SH-SY5Y (cell line): ENCODE results near the gene OCA2.

Experiments
- GATA2 ChIP-seq: IDR thresholded peaks from 2 replicates; pipeline ENCODE4 v1.6.1; 2011; ENCODE audit warnings: mild to moderate bottlenecking, low read depth, low read length
- GATA3 ChIP-seq: IDR thresholded peaks from 2 replicates; pipeline ENCODE4 v1.6.1; 2011; ENCODE audit warnings: low read depth, mild to moderate bottlenecking, low read length, moderate library complexity

DNA sequence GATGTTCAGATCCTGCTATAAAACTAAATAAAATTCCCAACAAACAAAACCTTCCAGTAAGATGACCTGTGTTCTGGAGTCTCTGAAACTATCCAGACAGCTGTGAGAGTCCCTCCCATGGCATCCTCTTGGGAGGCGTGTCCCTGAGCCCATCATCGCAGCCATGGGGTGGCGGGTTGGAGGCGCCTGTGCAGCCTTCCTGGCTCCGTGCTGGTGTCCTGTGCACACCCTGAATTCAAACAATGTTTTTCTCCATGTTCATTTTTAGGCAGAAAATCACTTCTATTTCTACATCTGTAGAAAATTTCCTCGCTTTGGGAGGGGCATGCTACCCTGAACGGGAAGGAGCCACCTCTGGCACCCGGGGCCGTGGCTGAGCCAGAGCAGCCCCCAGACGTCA lies 19.4 kb upstream of the OCA2 start:
- TF ChIP-seq GATA3 (no peak), GATA2 (no peak)
